Gastrocnemius medialis (tissue), 4 donors: ENCODE data around the gene PHLPP2. TPM values are rescaled to one million over a fixed set of nuclear protein-coding genes. Genes with fewer than 3 reads are reported as not detected.

ENCODE experiments used
- ATAC-seq, 2 donors: fragments of 150-250 bp; one replicate each; pipeline ENCODE4 v1.9.1; 2016
- DNase-seq, 2 donors: peaks; one replicate each; pipeline ENCODE4 v3.0.0-alpha.2; 2019
- H3K27ac ChIP-seq, 4 donors: fragments of 200-600 bp; sonication (generic); 1 replicate in 1 of 4; 2 replicates in 3 of 4; pipeline ENCODE4 v1.5.1; 2016 to 2018; ENCODE audit warnings: mild to moderate bottlenecking in 2 of 4, moderate library complexity in 1 of 4
- H3K27me3 ChIP-seq, 3 donors: fragments of 200-600 bp; sonication (generic) in 2 of 3; 1 replicate in 1 of 3; 2 replicates in 2 of 3; pipeline versions ENCODE4 v1.5.1 to v1.6.0; 2016 to 2019; ENCODE audit warnings: mild to moderate bottlenecking in 1 of 3, moderate library complexity in 1 of 3
- H3K36me3 ChIP-seq, 2 donors: fragments of 200-600 bp; sonication (generic) in 1 of 2; one replicate each; pipeline ENCODE4 v1.5.1; 2017 to 2018
- H3K4me1 ChIP-seq, 2 donors: fragments of 200-600 bp; sonication (generic) in 1 of 2; one replicate each; pipeline ENCODE4 v1.5.1; 2016 to 2017; ENCODE audit warnings: mild to moderate bottlenecking in 2 of 2
- H3K4me3 ChIP-seq, 4 donors: fragments of 200-600 bp; sonication (generic) in 3 of 4; 1 replicate in 1 of 4; 2 replicates in 3 of 4; pipeline ENCODE4 v1.5.1; 2016 to 2019; ENCODE audit warnings: mild to moderate bottlenecking in 2 of 4
- H3K9me3 ChIP-seq, 3 donors: fragments of 200-600 bp; sonication (generic) in 2 of 3; 1 replicate in 1 of 3; 2 replicates in 2 of 3; pipeline ENCODE4 v1.5.1; 2016 to 2019
- POLR2A ChIP-seq, 2 donors: fragments of 450-650 bp; IDR thresholded peaks; one replicate each; pipeline ENCODE4 v1.6.1; 2017; ENCODE audit warnings: antibody characterized with exemption in 2 of 2, mild to moderate bottlenecking in 2 of 2, moderate library complexity in 2 of 2
- in situ Hi-C, 4 donors: fragments of 200-750 bp; cut with MboI; loops; one replicate each; pipeline versions ENCODE4 v1.15.0 to v1.8.0; 2017; ENCODE audit warnings: low sequenced_read_pairs in 4 of 4
- intact Hi-C: fragments of 100-400 bp; cut with DNase I; formaldehyde crosslinking; loops from one replicate; pipeline ENCODE4 v1.15.1; 2023; ENCODE audit warnings: low total_unique reads
- total RNA-seq, 4 donors: library from RNA; depleted of rRNA; stranded (reverse); fragments of >200 nt; gene quantifications; one replicate each; pipeline versions ENCODE4 v1.1.0 to v1.2.3, GENCODE V29; 2016
- TF ChIP-seq, protein P1 (sequence below), 5 experiments: fragments of 450-650 bp in 3 of 5; fragments of 200-600 bp in 2 of 5; sonication (generic) in 2 of 5; IDR thresholded peaks in 4 of 5; conservative IDR thresholded peaks in 1 of 5; 1 replicate in 4 of 5; 2 replicates in 1 of 5; pipeline ENCODE4 v1.5.1; 2016 to 2019; ENCODE audit warnings: antibody characterized with exemption in 5 of 5, mild to moderate bottlenecking in 3 of 5, moderate library complexity in 3 of 5

PHLPP2 gene
- total RNA-seq, 4 donors from 2014 or later, result 4.5 to 9.1 (median 5.0) TPM

DNA sequence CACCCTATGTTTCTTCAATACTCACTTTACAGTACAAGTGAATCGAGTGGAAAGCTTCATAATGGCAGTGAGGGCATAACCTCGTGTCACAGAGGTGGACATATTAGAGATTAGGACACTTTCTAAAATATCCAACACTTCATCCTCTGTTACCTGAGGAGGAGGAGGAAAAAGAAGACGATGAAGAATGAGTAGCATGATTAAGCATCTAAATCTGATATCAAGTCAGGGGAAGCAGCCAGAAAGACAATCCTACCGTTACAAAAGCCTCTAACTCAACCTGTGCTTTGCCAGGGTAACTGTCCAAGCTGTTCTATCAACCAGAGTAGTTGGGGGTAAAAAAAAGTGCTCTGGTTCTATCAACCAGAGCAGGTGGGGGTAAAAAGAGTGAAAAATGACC lies 23.7 kb upstream of the PHLPP2 start:
- H3K4me1 ChIP-seq, result peaks cover 0 to 11% of the 10 kb centered on the region in 2 donors
- H3K27ac ChIP-seq, result peak overlapping the region; percentile 64 to 80 (median 76)
- peaks cover 0 to 70% of the 10 kb centered on the region in 2 donors for H3K36me3 ChIP-seq
- no peaks in the 10 kb centered on the region for H3K27me3 ChIP-seq
- intact Hi-C loops (no loop called here), in situ Hi-C loops (no loop called here)
- no peak overlapping the region for H3K4me3 ChIP-seq
- DNase-seq, result no peak
- peak; percentile 87 to 89 for ATAC-seq
- TF ChIP-seq, protein P1, sequence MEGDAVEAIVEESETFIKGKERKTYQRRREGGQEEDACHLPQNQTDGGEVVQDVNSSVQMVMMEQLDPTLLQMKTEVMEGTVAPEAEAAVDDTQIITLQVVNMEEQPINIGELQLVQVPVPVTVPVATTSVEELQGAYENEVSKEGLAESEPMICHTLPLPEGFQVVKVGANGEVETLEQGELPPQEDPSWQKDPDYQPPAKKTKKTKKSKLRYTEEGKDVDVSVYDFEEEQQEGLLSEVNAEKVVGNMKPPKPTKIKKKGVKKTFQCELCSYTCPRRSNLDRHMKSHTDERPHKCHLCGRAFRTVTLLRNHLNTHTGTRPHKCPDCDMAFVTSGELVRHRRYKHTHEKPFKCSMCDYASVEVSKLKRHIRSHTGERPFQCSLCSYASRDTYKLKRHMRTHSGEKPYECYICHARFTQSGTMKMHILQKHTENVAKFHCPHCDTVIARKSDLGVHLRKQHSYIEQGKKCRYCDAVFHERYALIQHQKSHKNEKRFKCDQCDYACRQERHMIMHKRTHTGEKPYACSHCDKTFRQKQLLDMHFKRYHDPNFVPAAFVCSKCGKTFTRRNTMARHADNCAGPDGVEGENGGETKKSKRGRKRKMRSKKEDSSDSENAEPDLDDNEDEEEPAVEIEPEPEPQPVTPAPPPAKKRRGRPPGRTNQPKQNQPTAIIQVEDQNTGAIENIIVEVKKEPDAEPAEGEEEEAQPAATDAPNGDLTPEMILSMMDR (IDR thresholded peaks at IDR 0.05 in 4 of 5, conservative IDR thresholded peaks at IDR 0.05 in 1 of 5), result no peak
- TF ChIP-seq POLR2A (IDR thresholded peaks at IDR 0.05), result no peak
- H3K9me3 ChIP-seq, result no peaks in the 10 kb centered on the region

DNA sequence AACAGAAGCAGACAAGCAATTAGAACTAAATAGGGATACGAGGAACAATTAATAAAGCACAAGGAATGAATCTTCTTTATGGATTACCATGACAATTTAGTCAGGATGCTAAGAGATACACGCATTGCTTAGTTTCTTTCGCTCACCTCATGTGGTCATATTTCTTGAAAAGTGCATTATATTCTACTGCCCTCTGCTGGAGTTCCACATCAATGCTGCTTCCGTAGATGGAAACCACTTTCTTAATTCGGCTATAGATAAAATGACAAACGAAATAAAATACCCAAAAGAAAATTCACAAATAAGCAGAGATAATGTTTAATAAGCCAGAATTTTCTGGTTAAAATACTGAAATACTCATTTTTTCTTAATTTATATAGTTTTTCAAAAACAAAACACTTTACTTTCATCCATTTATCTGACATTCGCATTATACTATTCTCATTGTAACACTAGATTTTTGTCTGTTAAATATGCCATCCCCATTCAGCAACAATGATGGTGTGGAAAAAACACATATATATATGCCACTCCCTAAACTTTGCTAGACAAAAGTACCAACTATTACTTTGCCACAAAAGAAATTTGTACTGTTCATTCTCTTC lies 22.0 kb upstream of the PHLPP2 start:
- peaks cover 0 to 76% of the 10 kb centered on the region in 2 donors for H3K36me3 ChIP-seq
- no peak for ATAC-seq
- intact Hi-C loops, result no loop called here

DNA sequence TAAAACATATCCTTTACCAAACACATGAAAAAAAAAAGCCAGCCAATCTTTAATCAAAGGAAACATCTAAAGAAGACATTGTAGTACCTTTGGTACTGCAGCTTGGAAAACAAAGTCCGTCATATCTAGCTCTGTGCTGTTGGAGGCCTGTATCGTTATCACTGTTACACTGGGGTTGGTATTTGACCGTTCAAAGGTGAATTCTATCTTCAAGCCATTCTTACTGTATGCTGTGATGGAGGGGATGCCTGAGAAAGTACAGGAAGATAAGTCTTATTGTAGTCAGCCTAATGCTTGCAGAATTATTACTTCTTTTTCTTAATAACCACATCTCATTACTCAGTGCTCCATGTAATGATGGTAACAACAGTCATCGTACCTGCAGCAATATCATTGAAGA lies 14.4 kb upstream of the PHLPP2 start:
- intact Hi-C loops, result no loop called here
- in situ Hi-C loops, result no loop called here
- TF ChIP-seq, protein P1 (IDR thresholded peaks at IDR 0.05 in 4 of 5, conservative IDR thresholded peaks at IDR 0.05 in 1 of 5), result no peak
- TF ChIP-seq POLR2A (IDR thresholded peaks at IDR 0.05), result no peak

More for the DNA sequence above, 22.0 kb upstream of the PHLPP2 start:
- Histone ChIP-seq H3K27ac (peak overlapping the region in 3 of 4 donors; percentile 64 to 80 (median 79)), H3K9me3 (no peaks in the 10 kb centered on the region), H3K27me3 (no peaks in the 10 kb centered on the region), H3K4me3 (no peak overlapping the region), H3K4me1 (peaks cover 3 to 15% of the 10 kb centered on the region in 2 donors)
- no peak for TF ChIP-seq POLR2A (IDR thresholded peaks at IDR 0.05)
- TF ChIP-seq, protein P1 (IDR thresholded peaks at IDR 0.05 in 4 of 5, conservative IDR thresholded peaks at IDR 0.05 in 1 of 5), result peak; percentile 34 to 76 (median 50)
- DNase-seq, result no peak
- in situ Hi-C loops, result no loop called here

DNA sequence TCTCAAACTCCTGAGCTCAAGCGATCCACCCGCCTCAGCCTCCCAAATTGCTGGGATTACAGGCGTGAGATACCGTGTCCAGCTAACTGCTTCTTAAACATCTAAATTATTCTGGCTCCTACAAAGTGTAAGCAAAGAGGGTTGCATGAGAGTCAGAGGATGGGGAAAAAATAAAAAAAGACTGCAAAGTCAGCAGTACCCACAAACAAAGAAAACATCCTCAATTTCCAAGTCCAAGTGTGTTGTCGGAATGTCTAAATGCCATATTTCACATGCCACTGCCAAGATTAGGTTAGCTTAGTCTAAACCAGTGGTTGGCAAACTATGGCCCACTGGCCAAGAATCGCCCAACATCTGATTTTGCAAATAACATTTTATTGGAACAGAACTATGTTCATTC lies 13.0 kb upstream of the PHLPP2 start:
- DNase-seq, result no peak
- intact Hi-C loops (no loop called here), in situ Hi-C loops (no loop called here)
- Histone ChIP-seq H3K4me3 (no peak overlapping the region), H3K4me1 (peaks cover 0 to 7% of the 10 kb centered on the region in 2 donors), H3K9me3 (no peaks in the 10 kb centered on the region), H3K27ac (no peak overlapping the region), H3K27me3 (no peaks in the 10 kb centered on the region), H3K36me3 (peaks cover 3 to 82% of the 10 kb centered on the region in 2 donors)
- no peak for TF ChIP-seq POLR2A (IDR thresholded peaks at IDR 0.05)
- TF ChIP-seq, protein P1 (IDR thresholded peaks at IDR 0.05 in 4 of 5, conservative IDR thresholded peaks at IDR 0.05 in 1 of 5), result no peak
- no peak for ATAC-seq

More for the DNA sequence above, 14.4 kb upstream of the PHLPP2 start:
- Histone ChIP-seq H3K27me3 (no peaks in the 10 kb centered on the region), H3K36me3 (peaks cover 3 to 82% of the 10 kb centered on the region in 2 donors), H3K4me3 (no peak overlapping the region), H3K9me3 (no peaks in the 10 kb centered on the region), H3K4me1 (peaks cover 3 to 4% of the 10 kb centered on the region in 2 donors), H3K27ac (no peak overlapping the region)
- no peak for ATAC-seq
- no peak for DNase-seq
